Adrenal gland (tissue), 5 donors: Measurements from ENCODE around the gene RSAD2.

Source experiments
- CTCF ChIP-seq, 6 experiments: fragments of 450-650 bp in 4 of 6; fragments of 200-600 bp in 2 of 6; sonication (generic) in 1 of 6; IDR thresholded peaks; 1 replicate in 5 of 6; 2 replicates in 1 of 6; pipeline versions ENCODE4 v1.5.1 to v1.8.0; 2016 to 2021; ENCODE audit warnings: antibody characterized with exemption in 6 of 6, mild to moderate bottlenecking in 2 of 6, moderate library complexity in 1 of 6
- POLR2A ChIP-seq, 2 donors: fragments of 450-650 bp; IDR thresholded peaks; one replicate each; pipeline ENCODE4 v1.6.1; 2017; ENCODE audit warnings: antibody characterized with exemption in 2 of 2, mild to moderate bottlenecking in 2 of 2, moderate library complexity in 1 of 2
- donor health status: DM: no; HTN: no; CAD: no.

- no peak for TF ChIP-seq CTCF (IDR thresholded peaks at IDR 0.05)
- no peak for TF ChIP-seq POLR2A (IDR thresholded peaks at IDR 0.05)
Measured at GRCh38 chr2:6905668-6906067, 28.1 kb downstream of the RSAD2 start.
